ENCODE results near the gene MCF2L.

Gene MCF2L

DNA sequence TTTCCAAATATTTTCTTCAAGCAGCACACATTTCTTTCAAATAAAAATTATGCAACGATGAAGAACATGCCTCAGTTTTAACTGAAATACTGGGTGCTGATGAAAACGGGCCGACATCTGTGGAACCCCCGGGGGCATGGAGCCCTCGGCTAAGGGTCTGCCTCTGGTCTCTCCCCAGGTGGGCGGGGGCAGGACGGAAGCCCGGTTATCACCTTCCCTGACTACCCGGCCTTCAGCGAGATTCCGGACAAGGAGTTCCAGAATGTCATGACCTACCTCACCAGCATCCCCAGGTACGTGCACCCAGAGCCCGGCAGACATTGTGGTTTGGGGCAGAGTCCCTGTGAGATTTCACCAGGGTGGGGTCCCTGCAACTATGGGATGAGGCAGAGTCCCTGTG, 55.5 kb downstream of the MCF2L start:
- no peak overlapping the region for H2AFZ ChIP-seq (ENCODE audit: low read depth, low read length, severe bottlenecking)
- no peaks in the 10 kb centered on the region for H3K9me2 ChIP-seq (replicated peaks; ENCODE audit: insufficient read depth, low read length)
- no peaks in the 10 kb centered on the region for H3K9me3 ChIP-seq (ENCODE audit: insufficient read depth, low read length)
- no peaks in the 10 kb centered on the region for H3K36me3 ChIP-seq (ENCODE audit: low read length)
- H3K27me3 ChIP-seq (ENCODE audit: low read length) = no peaks in the 10 kb centered on the region
- H3K9ac ChIP-seq (ENCODE audit: low read length) = no peak overlapping the region
- no peak overlapping the region for H3K4me3 ChIP-seq (ENCODE audit: insufficient read depth, low read length, poor library complexity, severe bottlenecking)
- TF ChIP-seq, protein P1, sequence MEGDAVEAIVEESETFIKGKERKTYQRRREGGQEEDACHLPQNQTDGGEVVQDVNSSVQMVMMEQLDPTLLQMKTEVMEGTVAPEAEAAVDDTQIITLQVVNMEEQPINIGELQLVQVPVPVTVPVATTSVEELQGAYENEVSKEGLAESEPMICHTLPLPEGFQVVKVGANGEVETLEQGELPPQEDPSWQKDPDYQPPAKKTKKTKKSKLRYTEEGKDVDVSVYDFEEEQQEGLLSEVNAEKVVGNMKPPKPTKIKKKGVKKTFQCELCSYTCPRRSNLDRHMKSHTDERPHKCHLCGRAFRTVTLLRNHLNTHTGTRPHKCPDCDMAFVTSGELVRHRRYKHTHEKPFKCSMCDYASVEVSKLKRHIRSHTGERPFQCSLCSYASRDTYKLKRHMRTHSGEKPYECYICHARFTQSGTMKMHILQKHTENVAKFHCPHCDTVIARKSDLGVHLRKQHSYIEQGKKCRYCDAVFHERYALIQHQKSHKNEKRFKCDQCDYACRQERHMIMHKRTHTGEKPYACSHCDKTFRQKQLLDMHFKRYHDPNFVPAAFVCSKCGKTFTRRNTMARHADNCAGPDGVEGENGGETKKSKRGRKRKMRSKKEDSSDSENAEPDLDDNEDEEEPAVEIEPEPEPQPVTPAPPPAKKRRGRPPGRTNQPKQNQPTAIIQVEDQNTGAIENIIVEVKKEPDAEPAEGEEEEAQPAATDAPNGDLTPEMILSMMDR (IDR thresholded peaks at IDR 0.05; ENCODE audit: insufficient read depth, low read length, poor library complexity, severe bottlenecking) = no peak
- H3K79me2 ChIP-seq (ENCODE audit: insufficient read depth, low read length) = no peaks in the 10 kb centered on the region
- no peaks in the 10 kb centered on the region for H3F3A ChIP-seq (ENCODE audit: insufficient read depth)
- no peak overlapping the region for H3K27ac ChIP-seq (ENCODE audit: low read depth, low read length)
- H4K20me1 ChIP-seq (ENCODE audit: low read depth, low read length) = no peaks in the 10 kb centered on the region
- no peak overlapping the region for H3K4me2 ChIP-seq (ENCODE audit: low read depth, low read length, poor library complexity, severe bottlenecking)

DNA sequence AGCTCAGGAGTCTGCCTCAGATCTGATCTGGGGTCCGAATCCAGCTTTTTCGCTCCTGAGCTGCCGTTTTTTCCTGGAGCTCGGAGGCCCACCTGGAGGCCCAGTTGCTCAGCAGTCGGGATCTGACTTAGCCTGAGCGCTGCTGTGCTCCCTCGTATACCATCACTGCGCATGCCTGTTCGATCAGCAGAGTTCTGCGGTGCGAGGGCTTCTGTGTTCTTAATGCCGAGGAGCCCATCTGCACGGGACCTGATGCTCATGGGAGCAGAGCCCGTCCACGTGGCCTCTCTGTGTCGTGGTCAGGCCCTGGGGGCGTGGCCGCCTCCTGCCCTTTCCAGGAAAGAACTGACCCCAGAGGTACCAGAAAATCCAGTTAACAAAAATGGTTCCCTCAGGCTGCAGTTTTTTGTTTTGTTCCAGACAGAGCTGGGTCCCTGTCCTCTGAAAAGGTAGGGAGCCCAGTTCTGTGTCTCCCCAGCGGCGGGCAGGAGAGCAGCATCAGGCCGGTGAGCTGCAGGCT, 57.4 kb downstream of the MCF2L start:
- H3K36me3 ChIP-seq (ENCODE audit: low read length) = no peaks in the 10 kb centered on the region
- no peaks in the 10 kb centered on the region for H3K27me3 ChIP-seq (ENCODE audit: low read length)
- no peak overlapping the region for H2AFZ ChIP-seq (ENCODE audit: low read depth, low read length, severe bottlenecking)
- no peaks in the 10 kb centered on the region for H3K79me2 ChIP-seq (ENCODE audit: insufficient read depth, low read length)
- H3K4me2 ChIP-seq (ENCODE audit: low read depth, low read length, poor library complexity, severe bottlenecking) = no peak overlapping the region
- TF ChIP-seq, protein P1 (IDR thresholded peaks at IDR 0.05; ENCODE audit: insufficient read depth, low read length, poor library complexity, severe bottlenecking) = no peak
- no peak for TF ChIP-seq EZH2phosphoT487 (conservative IDR thresholded peaks at IDR 0.05; ENCODE audit: low read length)
- H3K27ac ChIP-seq (ENCODE audit: low read depth, low read length) = no peak overlapping the region
- H3K4me3 ChIP-seq (ENCODE audit: insufficient read depth, low read length, poor library complexity, severe bottlenecking) = no peak overlapping the region
- no peaks in the 10 kb centered on the region for H3F3A ChIP-seq (ENCODE audit: insufficient read depth)
- no peaks in the 10 kb centered on the region for H3K9me3 ChIP-seq (ENCODE audit: insufficient read depth, low read length)
- no peak overlapping the region for H3K9ac ChIP-seq (ENCODE audit: low read length)
- no peaks in the 10 kb centered on the region for H3K9me2 ChIP-seq (replicated peaks; ENCODE audit: insufficient read depth, low read length)
- no peaks in the 10 kb centered on the region for H4K20me1 ChIP-seq (ENCODE audit: low read depth, low read length)

DNA sequence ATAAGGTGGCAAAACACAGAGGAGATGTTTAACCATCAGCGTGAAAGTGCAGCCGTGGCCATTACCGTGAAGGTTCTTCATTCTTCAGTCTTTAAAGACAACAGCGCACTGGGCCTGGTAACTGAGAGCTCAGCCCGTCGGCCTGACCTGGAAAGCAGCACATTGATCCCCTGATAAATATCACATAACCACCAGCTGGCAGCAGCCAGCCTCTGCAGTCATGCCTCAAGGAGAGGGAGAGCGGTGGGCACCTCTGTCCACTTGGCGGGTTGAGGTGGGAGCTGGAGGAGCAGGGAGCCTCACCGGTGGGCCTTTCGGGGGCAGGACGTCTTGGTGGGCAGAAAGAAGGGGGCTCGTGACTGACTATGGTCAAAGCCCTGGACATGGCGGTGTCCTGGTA, 58.1 kb downstream of the MCF2L start:
- Histone ChIP-seq H3K36me3 (ENCODE audit: low read length) (no peaks in the 10 kb centered on the region), H3K27me3 (ENCODE audit: low read length) (no peaks in the 10 kb centered on the region), H3K4me3 (ENCODE audit: insufficient read depth, low read length, poor library complexity, severe bottlenecking) (no peak overlapping the region), H3K9ac (ENCODE audit: low read length) (no peak overlapping the region), H3K27ac (ENCODE audit: low read depth, low read length) (no peak overlapping the region), H2AFZ (ENCODE audit: low read depth, low read length, severe bottlenecking) (no peak overlapping the region), H4K20me1 (ENCODE audit: low read depth, low read length) (no peaks in the 10 kb centered on the region), H3K4me2 (ENCODE audit: low read depth, low read length, poor library complexity, severe bottlenecking) (no peak overlapping the region), H3F3A (ENCODE audit: insufficient read depth) (no peaks in the 10 kb centered on the region), H3K79me2 (ENCODE audit: insufficient read depth, low read length) (no peaks in the 10 kb centered on the region), H3K9me2 (replicated peaks; ENCODE audit: insufficient read depth, low read length) (no peaks in the 10 kb centered on the region), H3K9me3 (ENCODE audit: insufficient read depth, low read length) (no peaks in the 10 kb centered on the region)
- TF ChIP-seq, protein P1 (IDR thresholded peaks at IDR 0.05; ENCODE audit: insufficient read depth, low read length, poor library complexity, severe bottlenecking) = no peak
- no peak for TF ChIP-seq EZH2phosphoT487 (conservative IDR thresholded peaks at IDR 0.05; ENCODE audit: low read length)
